HG02884 (cell line): ENCODE results near the gene SLC2A1.
"Not testable (repeated sequence)": the region's sequence is repeated elsewhere in the genome, so short reads cannot be mapped to it uniquely, and the experiment has no call there.

Experiments
- ATAC-seq: cut with Tn5 transposase; IDR thresholded peaks from one replicate; pipeline ENCODE4 v1.9.1; 2021; ENCODE audit warnings: mild to moderate bottlenecking, moderate library complexity; ENCODE audit not compliant: unreplicated experiment

Gene SLC2A1

GRCh38 chr1:42930178-42931107 lies 28.2 kb downstream of the SLC2A1 start:
- no peak for ATAC-seq

GRCh38 chr1:42929434-42930177 lies 29.1 kb downstream of the SLC2A1 start:
- ATAC-seq, result no peak

GRCh38 chr1:42928859-42929258 lies 29.8 kb downstream of the SLC2A1 start:
- no peak for ATAC-seq

GRCh38 chr1:42927920-42928505 lies 30.7 kb downstream of the SLC2A1 start:
- no peak for ATAC-seq

GRCh38 chr1:42927274-42927841 lies 31.3 kb downstream of the SLC2A1 start:
- ATAC-seq, result no peak

GRCh38 chr1:42926879-42927242 lies 31.8 kb downstream of the SLC2A1 start:
- ATAC-seq, result no peak

- no peak for ATAC-seq
Observed at GRCh38 chr1:42926235-42926878, 32.3 kb downstream of the SLC2A1 start.

- no peak for ATAC-seq
Observed at GRCh38 chr1:42924851-42925760, 33.6 kb downstream of the SLC2A1 start.

- ATAC-seq, result peak; percentile 84
Observed at GRCh38 chr1:42924082-42924850, 34.4 kb downstream of the SLC2A1 start.

GRCh38 chr1:42923367-42924081 lies 35.1 kb downstream of the SLC2A1 start:
- no peak for ATAC-seq

GRCh38 chr1:42922687-42923366 lies 35.8 kb downstream of the SLC2A1 start:
- no peak for ATAC-seq

GRCh38 chr1:42921769-42922168 lies 36.9 kb downstream of the SLC2A1 start:
- no peak for ATAC-seq

GRCh38 chr1:42919651-42920050 lies 39.0 kb downstream of the SLC2A1 start:
- not testable (repeated sequence) for ATAC-seq

- ATAC-seq, result no peak
Observed at GRCh38 chr1:42917241-42917495, 41.5 kb downstream of the SLC2A1 start.

GRCh38 chr1:42915456-42915855 lies 43.2 kb downstream of the SLC2A1 start:
- ATAC-seq, result no peak

GRCh38 chr1:42914092-42914627 lies 44.5 kb downstream of the SLC2A1 start:
- ATAC-seq, result no peak

GRCh38 chr1:42913426-42914091 lies 45.1 kb downstream of the SLC2A1 start:
- no peak for ATAC-seq
